Muscle layer of colon (tissue), 2 donors: ENCODE measurements around the gene RXRA.

Experiments used
- H3K27ac ChIP-seq: one replicate; pipeline ENCODE4 v1.7.0; 2013; ENCODE audit warnings: low read depth, mild to moderate bottlenecking, low read length, moderate library complexity
- H3K27me3 ChIP-seq, 2 donors: one replicate each; pipeline ENCODE4 v1.7.0; 2013; ENCODE audit warnings: low read length in 2 of 2, mild to moderate bottlenecking in 2 of 2; ENCODE audit not compliant: insufficient read depth in 2 of 2, control insufficient read depth in 1 of 2
- H3K36me3 ChIP-seq: one replicate; pipeline ENCODE4 v1.7.0; 2013; ENCODE audit warnings: mild to moderate bottlenecking, low read length; ENCODE audit not compliant: insufficient read depth
- H3K4me1 ChIP-seq: one replicate; pipeline ENCODE4 v1.7.0; 2013; ENCODE audit warnings: mild to moderate bottlenecking, low read length; ENCODE audit not compliant: insufficient read depth
- H3K4me3 ChIP-seq, 2 donors: one replicate each; pipeline ENCODE4 v1.7.0; 2013; ENCODE audit warnings: low read length in 2 of 2, low read depth in 1 of 2, mild to moderate bottlenecking in 1 of 2, moderate library complexity in 1 of 2
- H3K9ac ChIP-seq: one replicate; pipeline ENCODE4 v1.7.0; 2013; ENCODE audit warnings: low read length
- H3K9me3 ChIP-seq: one replicate; pipeline ENCODE4 v1.7.0; 2013; ENCODE audit warnings: mild to moderate bottlenecking, low read length
- donor health status: abdominal sarcoma.
- donor health status: Adenocarcinoma of cecum.

Gene RXRA

DNA sequence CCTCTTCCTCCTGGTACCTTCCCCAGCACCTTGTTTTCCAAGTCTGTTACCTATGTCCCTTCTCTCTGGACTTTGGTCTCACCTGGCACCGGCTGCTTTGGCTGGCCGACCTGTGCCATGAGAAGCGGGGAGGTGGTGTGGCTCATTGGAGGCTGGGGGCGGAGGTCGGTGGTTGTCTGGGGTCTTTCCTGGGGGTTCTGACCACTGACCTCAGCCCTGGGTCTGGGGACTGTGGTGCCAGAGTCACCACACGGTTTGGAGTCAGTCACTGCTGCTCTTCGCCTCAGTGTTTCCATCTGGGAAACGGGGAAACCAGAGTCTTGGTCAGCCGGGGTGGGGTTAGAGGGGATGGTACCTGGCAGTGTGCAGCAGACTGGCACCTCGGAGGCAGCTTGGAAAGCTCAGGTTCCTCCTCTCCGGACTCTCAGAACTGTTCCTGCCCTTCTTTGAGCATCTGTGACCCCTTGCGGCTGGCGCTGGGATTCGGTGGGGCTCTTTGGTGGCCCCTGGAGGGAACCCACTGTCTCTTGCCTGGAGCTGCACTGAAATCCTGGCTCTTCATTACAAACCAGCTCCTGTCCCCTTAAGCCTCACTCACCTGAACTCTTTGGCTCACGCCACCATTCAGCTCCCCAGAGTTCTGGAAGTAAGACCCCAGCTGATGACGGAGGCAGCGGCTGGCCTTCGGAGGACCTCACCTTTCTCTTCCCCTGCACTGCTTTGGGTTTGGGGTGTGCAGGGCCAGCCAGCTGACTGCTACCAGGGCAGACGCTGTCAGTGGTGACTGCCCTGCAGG, 4.1 kb upstream of the RXRA start:
- peaks cover 16% of the 10 kb centered on the region for H3K4me1 ChIP-seq
- no peak overlapping the region for H3K4me3 ChIP-seq
- H3K36me3 ChIP-seq: no peaks in the 10 kb centered on the region
- no peak overlapping the region for H3K9ac ChIP-seq
- no peaks in the 10 kb centered on the region for H3K9me3 ChIP-seq
- H3K27me3 ChIP-seq: no peaks in the 10 kb centered on the region
- no peak overlapping the region for H3K27ac ChIP-seq

DNA sequence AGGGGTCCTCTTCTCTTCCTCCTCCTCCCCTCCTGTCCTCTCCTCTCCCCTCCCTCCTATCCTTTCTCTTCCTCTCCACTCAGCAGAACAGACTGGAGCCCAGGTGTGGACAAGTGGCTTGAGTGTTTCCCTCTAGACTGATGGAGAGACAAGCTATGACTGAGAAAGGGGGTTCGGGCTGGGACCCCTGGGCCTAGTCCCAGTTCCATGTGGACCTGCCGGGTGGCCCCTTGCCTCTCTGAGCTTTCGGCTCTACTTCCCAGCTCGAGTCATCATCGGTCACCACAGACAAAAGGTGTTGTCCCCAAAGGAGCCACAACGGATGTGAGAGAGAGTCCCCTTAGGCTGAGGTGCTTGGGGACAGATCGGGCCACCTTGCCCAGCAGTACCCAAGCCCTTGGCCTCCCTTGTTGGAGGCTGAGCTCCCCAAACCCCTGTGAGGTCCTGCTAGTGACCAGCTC, 3.4 kb upstream of the RXRA start:
- no peaks in the 10 kb centered on the region for H3K36me3 ChIP-seq
- H3K4me1 ChIP-seq: peaks cover 17% of the 10 kb centered on the region
- H3K27me3 ChIP-seq: no peaks in the 10 kb centered on the region
- H3K4me3 ChIP-seq: no peak overlapping the region
- no peak overlapping the region for H3K9ac ChIP-seq
- no peak overlapping the region for H3K27ac ChIP-seq
- no peaks in the 10 kb centered on the region for H3K9me3 ChIP-seq

DNA sequence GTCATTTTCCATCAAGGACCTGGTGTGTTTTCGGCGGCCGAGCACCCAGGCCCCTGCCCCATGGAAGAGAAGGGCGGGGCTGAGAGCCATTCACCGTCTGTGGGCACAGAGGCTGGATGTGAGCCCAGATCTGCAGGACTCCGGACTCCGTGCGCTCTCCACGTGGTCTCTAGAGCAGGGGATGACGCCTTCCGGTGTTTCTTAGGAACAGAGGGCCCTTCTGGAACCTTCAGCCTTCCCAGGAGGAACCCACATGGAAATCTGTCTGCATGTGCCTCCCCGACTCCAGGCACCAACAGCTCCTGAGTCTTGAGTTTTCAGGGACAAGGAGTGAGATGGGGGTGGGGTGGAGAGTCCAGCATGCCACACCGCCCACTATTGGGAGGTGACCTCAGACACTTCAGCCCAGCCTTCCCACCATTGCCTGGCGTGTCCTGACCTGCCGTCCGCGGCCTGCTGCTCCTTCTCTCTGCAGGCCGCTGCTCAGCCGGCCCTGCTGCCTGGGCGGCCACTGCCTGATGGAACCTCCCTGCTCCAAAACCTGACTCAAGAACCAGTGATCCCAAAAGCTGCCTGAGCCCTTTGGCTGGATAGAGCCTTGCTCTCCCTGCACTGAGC, 2.4 kb upstream of the RXRA start:
- Histone ChIP-seq H3K4me1 (peaks cover 23% of the 10 kb centered on the region), H3K27me3 (no peaks in the 10 kb centered on the region), H3K27ac (no peak overlapping the region), H3K4me3 (no peak overlapping the region), H3K9ac (no peak overlapping the region), H3K36me3 (no peaks in the 10 kb centered on the region), H3K9me3 (no peaks in the 10 kb centered on the region)

DNA sequence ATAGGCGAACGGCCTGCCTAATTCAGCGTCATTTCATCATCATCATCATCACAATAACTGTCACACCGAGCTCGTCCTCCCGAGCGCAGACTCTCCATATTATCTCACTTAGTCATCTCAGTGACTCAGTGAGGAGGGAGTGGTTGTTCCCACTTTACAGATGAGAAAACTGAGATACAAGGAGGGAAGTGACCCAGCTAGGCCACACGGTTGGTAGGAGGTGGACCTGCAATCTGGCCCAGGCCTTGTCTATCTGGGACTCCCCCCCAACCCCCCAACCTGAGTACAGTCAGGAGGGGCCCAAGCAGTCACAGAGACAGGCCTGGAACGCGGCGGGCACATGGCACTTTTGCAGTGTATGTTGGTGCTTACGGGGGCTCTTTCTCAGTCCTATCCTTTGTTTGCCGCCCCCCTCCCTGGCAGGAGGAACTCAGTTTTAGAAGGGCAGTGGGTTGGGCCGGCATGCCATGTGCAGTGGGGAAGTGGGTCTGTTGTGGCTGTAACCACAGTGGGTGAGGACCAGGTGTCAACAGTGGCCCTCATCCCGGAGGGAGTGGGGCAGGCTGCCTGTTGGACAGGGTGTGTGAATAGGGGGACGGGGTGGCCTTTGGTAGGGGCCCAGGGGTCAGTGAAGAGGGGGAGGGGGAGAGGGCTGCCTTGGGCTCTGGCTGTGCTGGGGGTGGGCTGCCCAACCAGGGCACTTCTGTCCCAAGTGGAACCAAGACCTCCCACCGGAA, 1.7 kb upstream of the RXRA start:
- H3K4me3 ChIP-seq: peak overlapping the region in 1 of 2 donors; percentile 82
- no peaks in the 10 kb centered on the region for H3K36me3 ChIP-seq
- peak overlapping the region; percentile 93 for H3K27ac ChIP-seq
- no peaks in the 10 kb centered on the region for H3K9me3 ChIP-seq
- no peak overlapping the region for H3K9ac ChIP-seq
- H3K4me1 ChIP-seq: peaks cover 30% of the 10 kb centered on the region
- no peaks in the 10 kb centered on the region for H3K27me3 ChIP-seq

DNA sequence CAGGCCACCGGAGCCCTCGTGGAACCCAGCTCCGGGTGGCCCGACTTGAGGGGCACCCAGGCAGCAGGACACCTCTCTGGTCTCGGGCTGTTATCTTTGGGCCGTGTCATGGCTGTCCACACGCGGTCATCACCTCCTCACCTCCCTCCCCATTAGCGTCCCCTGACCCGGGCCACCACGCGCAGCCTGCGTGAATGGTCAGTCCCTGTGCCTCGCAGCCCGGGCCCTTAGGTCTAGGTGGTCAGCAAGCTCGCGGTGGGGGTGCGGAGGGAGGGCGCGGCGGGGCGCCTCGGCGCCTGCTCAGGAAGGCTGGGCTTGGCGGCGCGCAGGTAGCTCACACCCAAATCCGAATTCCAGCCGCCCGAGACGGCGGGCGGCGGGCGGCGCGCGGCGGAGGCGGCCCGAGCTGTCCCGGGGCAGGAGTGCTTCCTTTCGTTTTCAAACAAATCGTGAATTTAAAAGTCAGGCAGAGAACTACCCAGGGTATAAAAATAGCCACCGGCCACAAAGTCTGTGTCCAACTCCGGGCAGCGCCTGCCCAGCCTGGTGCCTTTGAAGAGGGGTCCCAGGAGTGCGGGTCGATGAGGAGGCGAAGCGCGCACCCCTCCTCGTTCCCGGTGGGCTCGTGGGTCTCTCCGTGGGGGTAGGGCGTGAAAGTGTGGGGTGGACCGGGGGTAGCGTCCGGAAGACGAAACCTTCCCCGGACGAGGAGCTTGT, 1.0 kb upstream of the RXRA start:
- Histone ChIP-seq H3K4me1 (peaks cover 37% of the 10 kb centered on the region), H3K27ac (peak overlapping the region; percentile 93), H3K9me3 (no peaks in the 10 kb centered on the region), H3K9ac (peak overlapping the region; percentile 57), H3K36me3 (no peaks in the 10 kb centered on the region), H3K27me3 (no peaks in the 10 kb centered on the region), H3K4me3 (peak overlapping the region; percentile 68 to 82)

DNA sequence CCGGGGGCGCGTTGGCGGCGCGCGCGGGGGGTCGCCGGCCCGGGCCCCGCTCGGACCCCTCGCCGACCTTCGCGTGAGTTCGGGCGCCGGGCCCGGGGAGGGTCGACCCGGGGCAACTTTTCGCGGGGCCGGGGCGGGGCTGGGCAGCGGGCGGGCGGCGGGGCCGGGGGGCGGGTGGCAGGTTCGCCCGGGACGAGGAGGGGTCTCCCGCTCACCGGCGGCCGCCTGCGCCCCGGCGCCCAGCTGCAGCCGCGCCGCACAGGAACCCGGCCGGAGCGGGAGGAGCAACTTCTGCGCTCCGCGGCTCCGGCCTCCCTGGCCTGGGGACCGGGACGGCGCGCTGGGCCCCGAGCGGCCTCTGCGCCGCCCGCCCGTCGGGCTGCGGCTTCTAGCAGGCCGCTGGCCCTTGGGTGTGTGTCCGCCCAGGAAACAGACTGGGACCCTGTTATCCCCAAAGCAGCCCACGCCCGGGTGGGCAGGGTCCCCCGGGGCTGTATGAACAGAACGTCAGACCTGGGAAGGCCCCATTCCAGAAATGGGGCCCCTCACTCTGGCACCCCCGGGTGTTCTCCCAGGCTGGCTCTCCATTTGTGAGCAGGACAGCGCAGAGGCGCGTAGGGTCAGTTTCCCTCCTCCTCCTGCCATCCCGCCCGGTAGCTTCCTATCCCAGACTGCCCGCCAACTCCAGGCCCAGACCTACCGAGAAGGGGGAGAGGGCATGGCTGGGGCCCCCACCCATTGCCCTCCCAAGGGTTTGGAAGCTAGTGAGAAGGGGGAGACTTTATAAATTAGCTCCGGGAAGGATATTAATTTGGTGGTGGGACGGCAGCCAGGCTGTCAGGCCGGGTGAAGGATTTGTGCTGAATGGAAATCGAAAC, 708 bp downstream of the RXRA start:
- Histone ChIP-seq H3K4me3 (peak overlapping the region; percentile 82 to 92), H3K4me1 (peaks cover 48% of the 10 kb centered on the region), H3K27ac (peak overlapping the region; percentile 73)

DNA sequence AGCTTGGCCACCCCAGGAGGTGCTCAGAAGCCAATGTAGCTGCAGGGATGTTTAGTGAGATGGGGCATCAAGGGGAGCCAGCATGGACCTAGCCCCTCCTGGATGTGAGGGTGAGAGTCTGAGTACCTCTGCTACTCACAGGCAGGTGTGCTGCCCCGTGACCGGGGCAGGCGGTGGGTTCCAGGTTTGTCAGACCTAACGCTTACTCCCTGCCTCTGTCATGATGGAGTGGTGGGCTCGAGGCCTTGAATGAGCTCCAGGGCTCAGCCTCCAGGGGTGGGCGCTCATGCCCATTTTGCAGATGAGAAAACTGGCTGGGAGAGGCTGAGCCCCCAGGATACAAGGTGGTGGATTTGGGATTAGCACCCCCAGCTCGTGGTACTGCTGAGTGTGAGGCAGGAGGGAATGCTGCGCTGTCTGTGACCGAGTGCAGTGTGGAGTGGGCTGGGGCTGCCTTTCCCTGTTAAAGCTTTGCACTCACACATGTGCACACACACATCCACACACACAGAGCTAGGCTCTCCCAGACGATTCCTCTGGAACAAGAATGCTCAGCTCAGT, 1.5 kb downstream of the RXRA start:
- H3K36me3 ChIP-seq: no peaks in the 10 kb centered on the region
- H3K27ac ChIP-seq: peak overlapping the region; percentile 73
- H3K4me1 ChIP-seq: peaks cover 56% of the 10 kb centered on the region
- H3K9me3 ChIP-seq: no peaks in the 10 kb centered on the region
- H3K9ac ChIP-seq: peak overlapping the region; percentile 82
- H3K4me3 ChIP-seq: peak overlapping the region; percentile 82 to 92
- H3K27me3 ChIP-seq: no peaks in the 10 kb centered on the region

More for the DNA sequence above, 708 bp downstream of the RXRA start:
- Histone ChIP-seq H3K27me3 (no peaks in the 10 kb centered on the region), H3K9ac (peak overlapping the region; percentile 82), H3K9me3 (no peaks in the 10 kb centered on the region), H3K36me3 (no peaks in the 10 kb centered on the region)

DNA sequence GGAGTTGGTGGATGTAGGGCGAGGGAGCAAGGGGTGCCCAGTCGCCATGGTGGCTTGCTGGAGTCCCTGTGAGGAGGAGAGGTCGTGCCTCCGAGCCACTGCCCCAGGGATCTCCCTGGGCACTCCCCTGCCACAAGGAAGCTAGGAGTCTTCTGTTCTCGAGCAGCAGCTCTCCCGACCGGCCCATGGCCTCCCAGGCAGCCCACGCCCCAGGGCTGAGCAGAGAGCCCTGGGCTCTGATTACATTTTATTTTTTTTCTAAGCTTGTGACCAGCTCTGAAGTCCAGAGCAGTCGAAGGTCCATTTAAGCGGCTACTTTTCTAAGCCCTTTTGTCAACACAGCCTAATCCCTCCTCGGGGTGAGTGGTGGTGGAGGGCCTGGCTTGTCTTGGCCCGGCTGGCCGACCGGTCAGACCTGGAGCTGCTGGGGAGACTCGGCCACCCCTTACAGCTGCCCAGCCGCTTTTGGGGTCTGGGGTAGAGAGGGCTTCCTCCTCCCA, 2.1 kb downstream of the RXRA start:
- H3K4me1 ChIP-seq: peaks cover 63% of the 10 kb centered on the region

DNA sequence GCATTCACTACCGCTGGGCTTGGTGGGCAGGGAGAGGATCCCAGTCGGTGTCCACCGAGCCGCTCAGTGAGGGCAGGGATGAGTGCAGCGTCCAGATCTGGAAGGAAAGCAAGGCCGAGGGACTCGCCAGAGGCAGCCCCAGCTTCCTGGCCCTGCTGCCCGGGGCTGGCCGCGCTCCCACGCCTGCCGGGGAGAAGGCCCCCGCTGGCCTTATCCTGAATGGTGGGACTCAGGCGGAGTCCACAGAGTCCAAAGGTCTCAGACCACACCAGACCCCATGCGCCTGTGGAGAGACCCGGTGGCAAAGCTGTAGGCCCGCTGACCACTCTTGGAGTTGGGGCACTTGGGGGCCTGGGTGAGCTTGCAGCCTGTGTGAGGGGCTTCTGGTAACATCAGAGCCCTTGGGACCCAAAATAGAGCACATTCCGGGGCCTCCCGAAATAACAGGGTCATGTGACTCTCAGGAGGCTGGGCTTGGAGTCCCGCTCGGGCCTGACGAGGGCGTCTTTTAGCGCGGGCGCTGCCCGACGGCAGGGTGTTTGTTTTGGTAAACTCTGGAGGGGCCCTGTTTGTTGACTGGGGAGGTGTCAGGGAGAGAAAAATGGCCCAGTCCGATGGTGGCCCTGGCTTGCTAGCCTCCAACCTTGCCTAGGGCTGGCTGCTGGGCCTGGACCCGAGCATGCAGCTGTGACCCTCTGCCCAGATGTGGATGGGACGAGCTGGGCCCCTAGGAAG, 2.8 kb downstream of the RXRA start:
- Histone ChIP-seq H3K9ac (peak overlapping the region; percentile 82), H3K4me3 (peak overlapping the region in 1 of 2 donors; percentile 92), H3K4me1 (peaks cover 68% of the 10 kb centered on the region), H3K9me3 (no peaks in the 10 kb centered on the region), H3K36me3 (no peaks in the 10 kb centered on the region), H3K27me3 (no peaks in the 10 kb centered on the region), H3K27ac (peak overlapping the region; percentile 56)

More for the DNA sequence above, 2.1 kb downstream of the RXRA start:
- H3K4me3 ChIP-seq: peak overlapping the region; percentile 6 to 92
- no peaks in the 10 kb centered on the region for H3K9me3 ChIP-seq
- no peak overlapping the region for H3K27ac ChIP-seq
- peak overlapping the region; percentile 82 for H3K9ac ChIP-seq
- H3K27me3 ChIP-seq: no peaks in the 10 kb centered on the region
- H3K36me3 ChIP-seq: no peaks in the 10 kb centered on the region

DNA sequence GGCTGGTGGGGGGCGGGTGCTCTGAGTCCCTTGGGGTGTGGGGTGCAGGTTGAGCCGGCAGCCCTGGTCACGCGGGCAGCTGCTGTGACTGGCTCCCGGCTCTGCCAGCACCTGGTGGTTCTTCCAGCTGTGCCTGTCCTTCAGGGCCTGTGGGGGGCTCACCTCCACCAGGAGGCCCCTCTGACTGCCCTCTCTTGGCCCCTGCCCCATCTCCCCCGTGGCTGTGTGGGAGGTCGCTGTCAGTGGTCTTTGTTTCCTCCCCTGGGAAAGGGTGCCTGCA, 3.3 kb downstream of the RXRA start:
- H3K4me1 ChIP-seq: peaks cover 68% of the 10 kb centered on the region
- peak overlapping the region in 1 of 2 donors; percentile 92 for H3K4me3 ChIP-seq
- H3K9ac ChIP-seq: no peak overlapping the region

More for the DNA sequence above, 3.3 kb downstream of the RXRA start:
- no peaks in the 10 kb centered on the region for H3K9me3 ChIP-seq
- no peaks in the 10 kb centered on the region for H3K36me3 ChIP-seq
- no peaks in the 10 kb centered on the region for H3K27me3 ChIP-seq
- H3K27ac ChIP-seq: peak overlapping the region; percentile 56
